Testis (tissue), 3 donors: ENCODE data around the gene SOX8. TPM values are rescaled to one million over a fixed set of nuclear protein-coding genes. Genes with fewer than 3 reads are reported as not detected.

ENCODE experiments used
- DNase-seq: peaks from one replicate; pipeline ENCODE4 v3.0.0-alpha.2; 2019
- H3K27ac ChIP-seq, 2 donors: fragments of 200-600 bp; sonication (generic); one replicate each; pipeline ENCODE4 v1.5.1; 2019
- H3K27me3 ChIP-seq: fragments of 200-600 bp; sonication (generic); one replicate; pipeline ENCODE4 v1.5.1; 2019
- H3K36me3 ChIP-seq: fragments of 200-600 bp; sonication (generic); one replicate; pipeline ENCODE4 v1.5.1; 2017; ENCODE audit warnings: low read depth; ENCODE audit errors: missing control alignments
- H3K4me1 ChIP-seq: fragments of 200-600 bp; sonication (generic); one replicate; pipeline ENCODE4 v1.5.1; 2019
- H3K4me3 ChIP-seq, 2 donors: fragments of 200-600 bp; sonication (generic); one replicate each; pipeline ENCODE4 v1.5.1; 2017 to 2019
- H3K9me3 ChIP-seq: fragments of 200-600 bp; sonication (generic); one replicate; pipeline ENCODE4 v1.5.1; 2017
- POLR2A ChIP-seq: fragments of 450-650 bp; IDR thresholded peaks from one replicate; pipeline ENCODE4 v1.6.1; 2017; ENCODE audit warnings: antibody characterized with exemption, mild to moderate bottlenecking, moderate library complexity
- WGBS, 2 donors: methylation state at CpG; one replicate each; pipeline ENCODE4 v1.1.5; 2018; 5-methylcytosine and 5-hydroxymethylcytosine counted together
- intact Hi-C: fragments of 100-400 bp; cut with DNase I; formaldehyde crosslinking; loops from one replicate; pipeline ENCODE4 v1.15.1; 2023; ENCODE audit warnings: low total_unique reads
- polyA plus RNA-seq: library from polyadenylated mRNA; stranded (reverse); fragments of 350-450 nt; fragmentation: Illumina TruSeq; extraction: RNeasy Lipid Tissue Mini Kit (QIAGEN cat#74804); gene quantifications from one replicate; pipeline ENCODE4 v1.2.3, GENCODE V29; 2014; ENCODE audit warnings: low read depth, low replicate concordance; ENCODE audit not compliant: insufficient read depth
- total RNA-seq, 2 donors: library from RNA; depleted of rRNA; stranded (reverse); fragments of >200 nt; gene quantifications; one replicate each; pipeline ENCODE4 v1.2.3, GENCODE V29; 2016
- TF ChIP-seq, protein P1 (sequence below), 3 experiments: fragments of 450-650 bp in 2 of 3; fragments of 200-600 bp in 1 of 3; sonication (generic) in 1 of 3; IDR thresholded peaks; one replicate each; pipeline ENCODE4 v1.5.1; 2016 to 2019; ENCODE audit warnings: antibody characterized with exemption in 3 of 3, mild to moderate bottlenecking in 2 of 3, moderate library complexity in 1 of 3

The SOX8 gene
- total and polyA plus RNA-seq, 3 donors from 2014 or later = 4.3 to 19.6 (median 11.2) TPM

GRCh38 chr16:1011316-1012082 lies 29.9 kb downstream of the SOX8 start:
- Histone ChIP-seq H3K9me3 (no peaks in the 10 kb centered on the region), H3K27me3 (no peaks in the 10 kb centered on the region), H3K36me3 (no peaks in the 10 kb centered on the region), H3K4me3 (no peak overlapping the region), H3K4me1 (no peaks in the 10 kb centered on the region), H3K27ac (no peak overlapping the region)
- no peak for DNase-seq
- intact Hi-C loops = no loop called here
- 86 to 93% methylated on average over 16 to 37 of the region's 37 CpGs for WGBS, 2 donors
- no peak for TF ChIP-seq POLR2A
- TF ChIP-seq, protein P1, sequence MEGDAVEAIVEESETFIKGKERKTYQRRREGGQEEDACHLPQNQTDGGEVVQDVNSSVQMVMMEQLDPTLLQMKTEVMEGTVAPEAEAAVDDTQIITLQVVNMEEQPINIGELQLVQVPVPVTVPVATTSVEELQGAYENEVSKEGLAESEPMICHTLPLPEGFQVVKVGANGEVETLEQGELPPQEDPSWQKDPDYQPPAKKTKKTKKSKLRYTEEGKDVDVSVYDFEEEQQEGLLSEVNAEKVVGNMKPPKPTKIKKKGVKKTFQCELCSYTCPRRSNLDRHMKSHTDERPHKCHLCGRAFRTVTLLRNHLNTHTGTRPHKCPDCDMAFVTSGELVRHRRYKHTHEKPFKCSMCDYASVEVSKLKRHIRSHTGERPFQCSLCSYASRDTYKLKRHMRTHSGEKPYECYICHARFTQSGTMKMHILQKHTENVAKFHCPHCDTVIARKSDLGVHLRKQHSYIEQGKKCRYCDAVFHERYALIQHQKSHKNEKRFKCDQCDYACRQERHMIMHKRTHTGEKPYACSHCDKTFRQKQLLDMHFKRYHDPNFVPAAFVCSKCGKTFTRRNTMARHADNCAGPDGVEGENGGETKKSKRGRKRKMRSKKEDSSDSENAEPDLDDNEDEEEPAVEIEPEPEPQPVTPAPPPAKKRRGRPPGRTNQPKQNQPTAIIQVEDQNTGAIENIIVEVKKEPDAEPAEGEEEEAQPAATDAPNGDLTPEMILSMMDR (IDR thresholded peaks at IDR 0.05) = no peak

- Histone ChIP-seq H3K9me3 (no peaks in the 10 kb centered on the region), H3K27me3 (no peaks in the 10 kb centered on the region), H3K36me3 (no peaks in the 10 kb centered on the region), H3K4me3 (no peak overlapping the region), H3K4me1 (no peaks in the 10 kb centered on the region), H3K27ac (no peak overlapping the region)
- intact Hi-C loops = no loop called here
- DNase-seq = no peak
- WGBS, 2 donors = 84 to 95% methylated on average over 6 to 19 of the region's 19 CpGs
- TF ChIP-seq, protein P1 (IDR thresholded peaks at IDR 0.05) = no peak
- TF ChIP-seq POLR2A = no peak
Measured at GRCh38 chr16:1012135-1012534, 30.6 kb downstream of the SOX8 start.

GRCh38 chr16:1012722-1013592 lies 31.4 kb downstream of the SOX8 start:
- Histone ChIP-seq H3K27ac (no peak overlapping the region), H3K4me1 (no peaks in the 10 kb centered on the region), H3K9me3 (no peaks in the 10 kb centered on the region), H3K27me3 (no peaks in the 10 kb centered on the region), H3K36me3 (no peaks in the 10 kb centered on the region), H3K4me3 (no peak overlapping the region)
- TF ChIP-seq POLR2A = no peak
- TF ChIP-seq, protein P1 (IDR thresholded peaks at IDR 0.05) = no peak
- 88 to 93% methylated on average over 21 to 27 of the region's 28 CpGs for WGBS, 2 donors
- no peak for DNase-seq
- intact Hi-C loops = no loop called here

- no peaks in the 10 kb centered on the region for H3K36me3 ChIP-seq
- no peaks in the 10 kb centered on the region for H3K9me3 ChIP-seq
- no peak overlapping the region for H3K27ac ChIP-seq
- intact Hi-C loops = no loop called here
- WGBS, 2 donors = 76% methylated on average over 8 of the region's 8 CpGs; no CpG with 5 or more reads in 1 of the 2 donors
- H3K4me1 ChIP-seq = no peaks in the 10 kb centered on the region
- no peak for DNase-seq
- H3K27me3 ChIP-seq = no peaks in the 10 kb centered on the region
- no peak for TF ChIP-seq POLR2A
- TF ChIP-seq, protein P1 (IDR thresholded peaks at IDR 0.05) = no peak
- no peak overlapping the region for H3K4me3 ChIP-seq
Measured at GRCh38 chr16:1013593-1013900, 32.0 kb downstream of the SOX8 start.
